HEK293 (cell line): ENCODE data around the gene TNKS2.

Experiments
- CTCF ChIA-PET: fragments of 350-600 bp; formaldehyde crosslinking; extraction: SDS; loops from one replicate; lab custom pipeline; 2021; ENCODE audit warnings: antibody characterized with exemption; lab: Yijun Ruan, JAX
- POLR2A ChIA-PET: fragments of 300-600 bp; formaldehyde crosslinking; extraction: SDS; loops from one replicate; lab custom pipeline; 2020; ENCODE audit warnings: antibody characterized with exemption, inconsistent platforms; lab: Yijun Ruan, JAX
- H3K27ac ChIP-seq: fragments of 200-500 bp; sonication (Bioruptor generic); 2 replicates; pipeline ENCODE4 v1.5.1; 2014; ENCODE audit warnings: low read depth, low read length, control low read depth, inconsistent platforms; ENCODE audit errors: extremely low read depth
- H3K36me3 ChIP-seq, 2 experiments: fragments of 200-500 bp in 1 of 2; sonication (Bioruptor generic) in 1 of 2; 1 replicate in 1 of 2; 2 replicates in 1 of 2; pipeline ENCODE4 v1.5.1; 2014 to 2017; ENCODE audit warnings: inconsistent platforms in 2 of 2, low read length in 2 of 2; ENCODE audit not compliant: control insufficient read depth in 2 of 2, insufficient read depth in 1 of 2
- H3K4me1 ChIP-seq: fragments of 200-500 bp; sonication (Bioruptor generic); 2 replicates; pipeline ENCODE4 v1.5.1; 2014; ENCODE audit warnings: mild to moderate bottlenecking, low read length, inconsistent platforms; ENCODE audit not compliant: control insufficient read depth, insufficient read depth
- H3K4me3 ChIP-seq: 2 replicates; pipeline ENCODE4 v1.5.1; 2011; ENCODE audit warnings: low read depth, mild to moderate bottlenecking, control low read depth, low read length, moderate library complexity
- H3K9me3 ChIP-seq: fragments of 200-500 bp; sonication (Bioruptor generic); 2 replicates; pipeline ENCODE4 v1.5.1; 2014; ENCODE audit warnings: low read depth, low read length, inconsistent platforms; ENCODE audit not compliant: control insufficient read depth, insufficient read depth
- CTCF ChIP-seq: fragments of 450-650 bp; formaldehyde crosslinking; IDR thresholded peaks from 2 replicates; pipeline ENCODE4 v1.5.1; 2016; ENCODE audit warnings: missing biosample characterization, missing genetic modification characterization
- GLI2 ChIP-seq: fragments of 450-650 bp; formaldehyde crosslinking; IDR thresholded peaks from 2 replicates; pipeline ENCODE4; 2017; ENCODE audit warnings: missing biosample characterization, missing genetic modification characterization, low read depth, borderline replicate concordance
- GLIS2 ChIP-seq: fragments of 450-650 bp; formaldehyde crosslinking; IDR thresholded peaks from 2 replicates; pipeline ENCODE4 v1.5.1; 2016; ENCODE audit warnings: missing biosample characterization, missing genetic modification characterization
- KLF9 ChIP-seq: fragments of 450-650 bp; formaldehyde crosslinking; IDR thresholded peaks from 2 replicates; pipeline ENCODE4 v1.5.1; 2016; ENCODE audit warnings: missing biosample characterization, missing genetic modification characterization, low read depth
- REPIN1 ChIP-seq: fragments of 450-650 bp; formaldehyde crosslinking; IDR thresholded peaks from 2 replicates; pipeline ENCODE4 v1.5.1; 2017; ENCODE audit warnings: missing biosample characterization, missing genetic modification characterization, low read depth
- SCRT1 ChIP-seq: fragments of 450-650 bp; formaldehyde crosslinking; IDR thresholded peaks from 2 replicates; pipeline ENCODE4 v1.5.1; 2016; ENCODE audit warnings: missing biosample characterization, missing genetic modification characterization, borderline replicate concordance
- SETDB1 ChIP-seq: IDR thresholded peaks from one replicate; pipeline ENCODE4 v1.6.1; 2017; ENCODE audit warnings: mild to moderate bottlenecking, low read length, moderate library complexity, mixed read lengths; ENCODE audit not compliant: insufficient read length
- TSHZ1 ChIP-seq: fragments of 450-650 bp; formaldehyde crosslinking; IDR thresholded peaks from 2 replicates; pipeline ENCODE4 v1.5.1; 2016; ENCODE audit warnings: missing biosample characterization, missing genetic modification characterization, borderline replicate concordance
- ZBTB48 ChIP-seq: fragments of 450-650 bp; formaldehyde crosslinking; IDR thresholded peaks from 2 replicates; pipeline ENCODE4 v1.5.1; 2016; ENCODE audit warnings: missing biosample characterization, missing genetic modification characterization
- ZBTB8A ChIP-seq: fragments of 450-650 bp; formaldehyde crosslinking; IDR thresholded peaks from 2 replicates; pipeline ENCODE4 v1.5.1; 2016; ENCODE audit warnings: missing biosample characterization, missing genetic modification characterization
- ZNF157 ChIP-seq: fragments of 450-650 bp; formaldehyde crosslinking; IDR thresholded peaks from 2 replicates; pipeline ENCODE4 v1.5.1; 2016; ENCODE audit warnings: missing biosample characterization, missing genetic modification characterization
- ZNF175 ChIP-seq: fragments of 450-650 bp; formaldehyde crosslinking; IDR thresholded peaks from 2 replicates; pipeline ENCODE4 v1.5.1; 2016; ENCODE audit warnings: missing biosample characterization, missing genetic modification characterization
- ZNF19 ChIP-seq: fragments of 450-650 bp; formaldehyde crosslinking; IDR thresholded peaks from 2 replicates; pipeline ENCODE4; 2016; ENCODE audit warnings: missing biosample characterization, missing genetic modification characterization, low read depth
- ZNF24 ChIP-seq: fragments of 450-650 bp; formaldehyde crosslinking; IDR thresholded peaks from 2 replicates; pipeline ENCODE4 v1.5.1; 2016; ENCODE audit warnings: missing biosample characterization, missing genetic modification characterization
- ZNF302 ChIP-seq: fragments of 450-650 bp; formaldehyde crosslinking; IDR thresholded peaks from 2 replicates; pipeline ENCODE4 v1.5.1; 2016; ENCODE audit warnings: missing biosample characterization, missing genetic modification characterization, low read depth
- ZNF341 ChIP-seq: fragments of 450-650 bp; formaldehyde crosslinking; IDR thresholded peaks from 2 replicates; pipeline ENCODE4; 2016; ENCODE audit warnings: low read depth, missing biosample characterization, missing genetic modification characterization
- ZNF37A ChIP-seq: fragments of 450-650 bp; IDR thresholded peaks from 2 replicates; pipeline ENCODE4 v1.5.1; 2018; ENCODE audit warnings: missing biosample characterization, missing genetic modification characterization
- ZNF391 ChIP-seq: fragments of 450-650 bp; formaldehyde crosslinking; IDR thresholded peaks from 2 replicates; pipeline ENCODE4 v1.5.1; 2016; ENCODE audit warnings: low read depth, missing biosample characterization, missing genetic modification characterization, borderline replicate concordance
- ZNF416 ChIP-seq: fragments of 450-650 bp; formaldehyde crosslinking; IDR thresholded peaks from 2 replicates; pipeline ENCODE4 v1.5.1; 2016; ENCODE audit warnings: missing biosample characterization, missing genetic modification characterization
- ZNF510 ChIP-seq: fragments of 450-650 bp; formaldehyde crosslinking; IDR thresholded peaks from 2 replicates; pipeline ENCODE4 v1.5.1; 2018; ENCODE audit warnings: mild to moderate bottlenecking, missing genetic modification characterization, missing biosample characterization; ENCODE audit not compliant: insufficient replicate concordance
- ZNF596 ChIP-seq: fragments of 450-650 bp; IDR thresholded peaks from 2 replicates; pipeline ENCODE4 v1.5.0; 2018; ENCODE audit warnings: missing biosample characterization, mild to moderate bottlenecking, missing genetic modification characterization, moderate library complexity
- ZNF626 ChIP-seq: fragments of 450-650 bp; sonication (Bioruptor Pico); formaldehyde crosslinking; IDR thresholded peaks from 2 replicates; pipeline ENCODE4 v1.5.1; 2018; ENCODE audit warnings: missing biosample characterization, missing genetic modification characterization, inconsistent platforms
- ZNF677 ChIP-seq: fragments of 450-650 bp; IDR thresholded peaks from 2 replicates; pipeline ENCODE4 v1.5.0; 2018; ENCODE audit warnings: missing biosample characterization, mild to moderate bottlenecking, missing genetic modification characterization, moderate library complexity
- ZNF701 ChIP-seq: fragments of 450-650 bp; formaldehyde crosslinking; IDR thresholded peaks from 2 replicates; pipeline ENCODE4 v1.5.1; 2016; ENCODE audit warnings: missing biosample characterization, missing genetic modification characterization
- ZNF76 ChIP-seq: fragments of 450-650 bp; formaldehyde crosslinking; IDR thresholded peaks from 2 replicates; pipeline ENCODE4; 2016; ENCODE audit warnings: low read depth, missing biosample characterization, missing genetic modification characterization, borderline replicate concordance
- ZNF776 ChIP-seq: fragments of 450-650 bp; formaldehyde crosslinking; IDR thresholded peaks from 2 replicates; pipeline ENCODE4 v1.5.0; 2017; ENCODE audit warnings: missing biosample characterization, missing genetic modification characterization, borderline replicate concordance
- ZNF785 ChIP-seq: fragments of 450-650 bp; formaldehyde crosslinking; IDR thresholded peaks from 2 replicates; pipeline ENCODE4 v1.5.1; 2016; ENCODE audit warnings: missing biosample characterization, missing genetic modification characterization
- ZNF837 ChIP-seq: fragments of 450-650 bp; formaldehyde crosslinking; IDR thresholded peaks from 2 replicates; pipeline ENCODE4 v1.5.1; 2016; ENCODE audit warnings: missing biosample characterization, missing genetic modification characterization
- ZSCAN23 ChIP-seq: fragments of 450-650 bp; formaldehyde crosslinking; IDR thresholded peaks from 2 replicates; pipeline ENCODE4 v1.5.1; 2016; ENCODE audit warnings: missing biosample characterization, missing genetic modification characterization
- TF ChIP-seq, protein P1 (sequence below): fragments of 450-650 bp; formaldehyde crosslinking; optimal IDR thresholded peaks from 2 replicates; pipeline ENCODE3; 2016; ENCODE audit warnings: missing biosample characterization, mild to moderate bottlenecking, missing genetic modification characterization

Gene TNKS2

DNA sequence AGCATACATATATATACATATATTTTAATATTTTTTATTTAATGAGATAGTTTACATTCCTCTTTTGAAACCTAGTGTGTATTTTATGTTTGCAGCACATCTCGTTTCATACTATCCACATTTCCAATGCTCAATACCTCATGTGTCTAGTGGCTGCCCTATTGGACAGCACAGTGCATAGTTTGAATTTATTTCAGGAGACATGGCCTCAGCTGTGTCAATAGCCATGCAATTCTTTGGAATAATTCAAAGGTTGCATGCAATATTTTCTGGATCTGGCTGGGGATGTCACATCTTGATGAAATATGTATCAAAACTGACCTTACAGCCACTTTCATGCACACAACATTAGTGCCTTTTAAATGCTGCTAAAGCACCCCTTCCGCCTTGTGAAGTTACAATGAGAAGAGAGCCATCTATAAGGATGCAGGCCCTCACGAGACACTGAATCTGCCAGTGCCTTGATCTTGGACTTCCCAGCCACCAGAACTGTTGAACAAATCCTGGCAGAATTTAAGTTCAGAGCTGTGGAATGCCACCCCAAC lies 98.1 kb downstream of the TNKS2 start:
- no peaks in the 10 kb centered on the region for H3K4me1 ChIP-seq
- H3K4me3 ChIP-seq = no peak overlapping the region
- H3K36me3 ChIP-seq = no peaks in the 10 kb centered on the region
- H3K27ac ChIP-seq = no peak overlapping the region
- H3K9me3 ChIP-seq = no peaks in the 10 kb centered on the region
- TF ChIP-seq ZNF37A (tag by site-specific recombination) (no peak), ZBTB8A (no peak), SETDB1 (no peak), REPIN1 (tag by site-specific recombination) (no peak), ZNF24 (no peak), ZNF391 (no peak), KLF9 (tag by site-specific recombination) (no peak), ZNF776 (tag by site-specific recombination) (no peak), ZNF19 (tag by site-specific recombination) (no peak), ZNF785 (tag by site-specific recombination) (no peak), ZNF157 (tag by site-specific recombination) (no peak), ZNF510 (tag by site-specific recombination) (no peak), CTCF (tag by site-specific recombination) (no peak), ZSCAN23 (tag by site-specific recombination) (no peak), ZNF416 (no peak)
- TF ChIP-seq, all 188 proteins: peak for 0
- CTCF ChIA-PET = no interaction called here
- POLR2A ChIA-PET = no interaction called here

GRCh38 chr10:91897421-91897820 lies 99.2 kb downstream of the TNKS2 start:
- no peak for TF ChIP-seq ZNF837
- no peak for TF ChIP-seq ZNF341 (tag by site-specific recombination)
- no peak for TF ChIP-seq ZNF175 (tag by site-specific recombination)
- TF ChIP-seq ZNF626 (tag by site-specific recombination) = no peak
- TF ChIP-seq, protein P1, sequence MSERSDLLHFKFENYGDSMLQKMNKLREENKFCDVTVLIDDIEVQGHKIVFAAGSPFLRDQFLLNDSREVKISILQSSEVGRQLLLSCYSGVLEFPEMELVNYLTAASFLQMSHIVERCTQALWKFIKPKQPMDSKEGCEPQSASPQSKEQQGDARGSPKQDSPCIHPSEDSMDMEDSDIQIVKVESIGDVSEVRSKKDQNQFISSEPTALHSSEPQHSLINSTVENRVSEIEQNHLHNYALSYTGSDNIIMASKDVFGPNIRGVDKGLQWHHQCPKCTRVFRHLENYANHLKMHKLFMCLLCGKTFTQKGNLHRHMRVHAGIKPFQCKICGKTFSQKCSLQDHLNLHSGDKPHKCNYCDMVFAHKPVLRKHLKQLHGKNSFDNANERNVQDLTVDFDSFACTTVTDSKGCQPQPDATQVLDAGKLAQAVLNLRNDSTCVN (tag by site-specific recombination) = no peak
- no peak for TF ChIP-seq ZNF677 (tag by site-specific recombination)
- no peak for TF ChIP-seq ZBTB48 (tag by site-specific recombination)
- TF ChIP-seq ZNF596 (tag by site-specific recombination) = no peak
- no peak for TF ChIP-seq TSHZ1 (tag by site-specific recombination)
- no peak for TF ChIP-seq ZNF302 (tag by site-specific recombination)
- TF ChIP-seq SCRT1 (tag by site-specific recombination) = no peak
- no peak for TF ChIP-seq ZNF76 (tag by site-specific recombination)
- no peak for TF ChIP-seq ZNF701 (tag by site-specific recombination)
- TF ChIP-seq GLI2 (tag by site-specific recombination) = no peak
- no peak for TF ChIP-seq GLIS2 (tag by site-specific recombination)
- H3K9me3 ChIP-seq = no peaks in the 10 kb centered on the region
- peaks cover 3% of the 10 kb centered on the region; the same call in 1 of the 2 replicates for H3K4me1 ChIP-seq
- POLR2A ChIA-PET = no interaction called here
- H3K27ac ChIP-seq = no peak overlapping the region
- no peaks in the 10 kb centered on the region for H3K36me3 ChIP-seq
- CTCF ChIA-PET = no interaction called here
- no peak overlapping the region for H3K4me3 ChIP-seq
